Measurements from ENCODE around the gene SAMD4A.
A peak's percentile ranks its signal among the peaks of the same experiment; 100 is the strongest.

Gene SAMD4A

GRCh38 chr14:54738009-54738408, 171.1 kb downstream of the SAMD4A start:
- no peak overlapping the region for H3K4me3 ChIP-seq (ENCODE audit: low read length)
- TF ChIP-seq CTCF (IDR thresholded peaks at IDR 0.05; ENCODE audit: insufficient read depth, low read depth, low read length, missing control alignments) = no peak
- peak; percentile 32 for DNase-seq (ENCODE audit: low read depth)

- no peak for DNase-seq (ENCODE audit: low read depth)
- H3K4me3 ChIP-seq (ENCODE audit: low read length) = no peak overlapping the region
- TF ChIP-seq CTCF (IDR thresholded peaks at IDR 0.05; ENCODE audit: insufficient read depth, low read depth, low read length, missing control alignments) = no peak
Observed at GRCh38 chr14:54739514-54739913, 172.6 kb downstream of the SAMD4A start.

- TF ChIP-seq CTCF (IDR thresholded peaks at IDR 0.05; ENCODE audit: insufficient read depth, low read depth, low read length, missing control alignments) = no peak
- H3K4me3 ChIP-seq (ENCODE audit: low read length) = no peak overlapping the region
- DNase-seq (ENCODE audit: low read depth) = no peak
Observed at GRCh38 chr14:54742492-54743350, 175.8 kb downstream of the SAMD4A start.

- H3K4me3 ChIP-seq (ENCODE audit: low read length) = no peak overlapping the region
- DNase-seq (ENCODE audit: low read depth) = no peak
- TF ChIP-seq CTCF (IDR thresholded peaks at IDR 0.05; ENCODE audit: insufficient read depth, low read depth, low read length, missing control alignments) = no peak
Observed at GRCh38 chr14:54743382-54743781, 176.5 kb downstream of the SAMD4A start.

- no peak for TF ChIP-seq CTCF (IDR thresholded peaks at IDR 0.05; ENCODE audit: insufficient read depth, low read depth, low read length, missing control alignments)
- no peak for DNase-seq (ENCODE audit: low read depth)
Observed at GRCh38 chr14:54746019-54746418, 179.1 kb downstream of the SAMD4A start.

GRCh38 chr14:54747616-54748015, 180.7 kb downstream of the SAMD4A start:
- no peak for DNase-seq (ENCODE audit: low read depth)
- no peak for TF ChIP-seq CTCF (IDR thresholded peaks at IDR 0.05; ENCODE audit: insufficient read depth, low read depth, low read length, missing control alignments)
- no peak overlapping the region for H3K4me3 ChIP-seq (ENCODE audit: low read length)

More at GRCh38 chr14:54746019-54746418, 179.1 kb downstream of the SAMD4A start:
- H3K4me3 ChIP-seq (ENCODE audit: low read length) = no peak overlapping the region

- H3K4me3 ChIP-seq (ENCODE audit: low read length) = no peak overlapping the region
- TF ChIP-seq CTCF (IDR thresholded peaks at IDR 0.05; ENCODE audit: insufficient read depth, low read depth, low read length, missing control alignments) = no peak
- DNase-seq (ENCODE audit: low read depth) = no peak
Observed at GRCh38 chr14:54749180-54749579, 182.3 kb downstream of the SAMD4A start.
